H1 (cell line): ENCODE data around the gene LTO1. TPM values are rescaled to one million over a fixed set of nuclear protein-coding genes. Genes with fewer than 3 reads are reported as not detected.

Experiments
- CTCF ChIA-PET: fragments of 300-600 bp; sonication (Branson Sonifier 250); formaldehyde crosslinking; loops from one replicate; lab custom pipeline; 2021; ENCODE audit not compliant: partially characterized antibody; lab: Charles Lee
- POLR2A ChIA-PET: fragments of 300-600 bp; sonication (Branson Sonifier 250); formaldehyde crosslinking; loops from one replicate; lab custom pipeline; 2021; ENCODE audit warnings: inconsistent platforms; ENCODE audit not compliant: partially characterized antibody; lab: Charles Lee
- DNase-seq, 2 experiments: peaks; one replicate each; pipeline versions ENCODE4 v3.0.0 to v3.0.0-alpha.2; 2010 to 2022; ENCODE audit warnings: low spot score in 2 of 2, low read depth in 1 of 2, mixed read lengths in 1 of 2
- FAIRE-seq: peaks from 2 replicates; lab custom pipeline; 2011; peaks lifted over from hg19 to GRCh38; lab: Jason Lieb, UNC
- H2AFZ ChIP-seq: 2 replicates; pipeline ENCODE4 v1.8.1; 2012; ENCODE audit warnings: low read length, inconsistent platforms
- H2AK5ac ChIP-seq: 2 replicates; pipeline ENCODE4 v1.6.1; 2013; ENCODE audit warnings: low read depth, low read length
- H2BK120ac ChIP-seq: replicated peaks from 2 replicates; pipeline ENCODE3; 2013; ENCODE audit warnings: low read depth, low read length, inconsistent platforms
- H2BK12ac ChIP-seq: 2 replicates; pipeline ENCODE4 v1.6.1; 2013; ENCODE audit warnings: low read depth, low read length
- H2BK15ac ChIP-seq: 2 replicates; pipeline ENCODE4 v1.6.1; 2013; ENCODE audit warnings: low read length
- H2BK20ac ChIP-seq: 2 replicates; pipeline ENCODE4 v1.6.1; 2013; ENCODE audit warnings: low read length
- H2BK5ac ChIP-seq: 2 replicates; pipeline ENCODE4 v1.6.1; 2013; ENCODE audit warnings: low read depth, low read length
- H3K14ac ChIP-seq: 2 replicates; pipeline ENCODE4 v1.6.1; 2013; ENCODE audit warnings: inconsistent platforms; ENCODE audit not compliant: insufficient read length
- H3K18ac ChIP-seq: 2 replicates; pipeline ENCODE4 v1.6.1; 2013; ENCODE audit warnings: low read length; ENCODE audit errors: extremely low read depth
- H3K23ac ChIP-seq: 2 replicates; pipeline ENCODE4 v1.6.1; 2013; ENCODE audit warnings: inconsistent platforms; ENCODE audit not compliant: insufficient read length
- H3K23me2 ChIP-seq: 2 replicates; pipeline ENCODE4 v1.6.1; 2013; ENCODE audit warnings: low read depth, low read length
- H3K27ac ChIP-seq: 2 replicates; pipeline ENCODE4 v1.6.1; 2011; ENCODE audit warnings: low read depth, low read length, inconsistent platforms
- H3K27me3 ChIP-seq, 4 experiments: replicated peaks in 1 of 4; 1 replicate in 1 of 4; 2 replicates in 3 of 4; pipeline versions ENCODE4 v1.6.1 to v1.8.1; 2011 to 2013; ENCODE audit warnings: low read length in 3 of 4, mild to moderate bottlenecking in 3 of 4, inconsistent platforms in 2 of 4, mixed read lengths in 2 of 4, moderate library complexity in 1 of 4; ENCODE audit not compliant: control insufficient read depth in 3 of 4, insufficient read depth in 3 of 4; ENCODE audit errors: extremely low read depth in 1 of 4
- H3K36me3 ChIP-seq, 4 experiments: 2 replicates each; pipeline versions ENCODE4 v1.6.1 to v1.8.1; 2011 to 2013; ENCODE audit warnings: mild to moderate bottlenecking in 4 of 4, low read length in 3 of 4, moderate library complexity in 2 of 4, control low read depth in 1 of 4, inconsistent platforms in 1 of 4; ENCODE audit not compliant: insufficient read depth in 4 of 4, control insufficient read depth in 2 of 4
- H3K4ac ChIP-seq: replicated peaks from 2 replicates; pipeline ENCODE3; 2013; ENCODE audit warnings: low read length, low read depth, mixed read lengths, inconsistent platforms; ENCODE audit not compliant: insufficient read length
- H3K4me1 ChIP-seq, 4 experiments: replicated peaks in 1 of 4; 1 replicate in 1 of 4; 2 replicates in 3 of 4; pipeline versions ENCODE4 v1.6.1 to v1.8.1; 2011 to 2013; ENCODE audit warnings: low read length in 3 of 4, inconsistent platforms in 2 of 4, mixed read lengths in 1 of 4; ENCODE audit not compliant: insufficient read depth in 4 of 4, control insufficient read depth in 3 of 4
- H3K4me2 ChIP-seq, 2 experiments: 2 replicates each; pipeline versions ENCODE4 v1.6.1 to v1.8.1; 2011 to 2013; ENCODE audit warnings: low read depth in 2 of 2, low read length in 2 of 2, control low read depth in 1 of 2, inconsistent platforms in 1 of 2, mild to moderate bottlenecking in 1 of 2; ENCODE audit not compliant: insufficient read depth in 1 of 2
- H3K4me3 ChIP-seq, 4 experiments: fragments of 200-600, 300-600 bp in 1 of 4; sonication (generic), shearing (Covaris generic), sonication (Bioruptor Twin) in 1 of 4; 2 replicates each; pipeline versions ENCODE4 v1.5.1 to v1.8.1; 2011 to 2016; ENCODE audit warnings: low read length in 4 of 4, low read depth in 3 of 4, control low read depth in 2 of 4, inconsistent platforms in 2 of 4, mild to moderate bottlenecking in 2 of 4, mixed read lengths in 1 of 4, moderate library complexity in 1 of 4; ENCODE audit not compliant: insufficient read depth in 2 of 4; ENCODE audit errors: extremely low read depth in 1 of 4
- H3K56ac ChIP-seq: replicated peaks from 2 replicates; pipeline ENCODE3; 2013; ENCODE audit warnings: low read depth, mild to moderate bottlenecking, mixed read lengths, low read length, inconsistent platforms; ENCODE audit not compliant: insufficient read length
- H3K79me1 ChIP-seq: 2 replicates; pipeline ENCODE4 v1.6.1; 2013; ENCODE audit warnings: low read depth, low read length, control low read depth
- H3K79me2 ChIP-seq, 2 experiments: 2 replicates each; pipeline versions ENCODE4 v1.6.1 to v1.8.1; 2012 to 2013; ENCODE audit warnings: low read length in 2 of 2, mild to moderate bottlenecking in 2 of 2, inconsistent platforms in 1 of 2; ENCODE audit not compliant: insufficient read depth in 2 of 2, control insufficient read depth in 1 of 2
- H3K9ac ChIP-seq, 4 experiments: replicated peaks in 1 of 4; 1 replicate in 1 of 4; 2 replicates in 3 of 4; pipeline versions ENCODE4 v1.6.1 to v1.8.1; 2011 to 2013; ENCODE audit warnings: low read depth in 3 of 4, low read length in 3 of 4, control low read depth in 2 of 4, mild to moderate bottlenecking in 2 of 4, moderate library complexity in 2 of 4, inconsistent platforms in 1 of 4; ENCODE audit errors: extremely low read depth in 1 of 4
- H3K9me3 ChIP-seq, 2 experiments: 2 replicates each; pipeline versions ENCODE4 v1.6.1 to v1.8.1; 2012 to 2013; ENCODE audit warnings: mild to moderate bottlenecking in 2 of 2, moderate library complexity in 2 of 2, control low read depth in 1 of 2, inconsistent platforms in 1 of 2, low read depth in 1 of 2, low read length in 1 of 2, mixed read lengths in 1 of 2; ENCODE audit not compliant: insufficient read depth in 2 of 2
- H4K20me1 ChIP-seq, 2 experiments: replicated peaks in 1 of 2; 2 replicates each; pipeline versions ENCODE3 to v1.8.1; 2011 to 2013; ENCODE audit warnings: inconsistent platforms in 2 of 2, low read length in 2 of 2, mild to moderate bottlenecking in 1 of 2; ENCODE audit not compliant: insufficient read depth in 2 of 2, control insufficient read depth in 1 of 2
- H4K5ac ChIP-seq: 2 replicates; pipeline ENCODE4 v1.6.1; 2013; ENCODE audit warnings: low read length, low read depth, mixed read lengths, inconsistent platforms; ENCODE audit not compliant: insufficient read length
- H4K8ac ChIP-seq: 2 replicates; pipeline ENCODE4 v1.8.0; 2013; ENCODE audit warnings: mild to moderate bottlenecking, moderate library complexity, low read length, inconsistent platforms; ENCODE audit not compliant: insufficient read depth; ENCODE audit errors: extremely low read depth
- H4K91ac ChIP-seq: replicated peaks from 2 replicates; pipeline ENCODE3; 2013; ENCODE audit warnings: low read length, mixed read lengths, inconsistent platforms; ENCODE audit not compliant: insufficient read length
- POU5F1 ChIP-seq: IDR thresholded peaks from 2 replicates; pipeline ENCODE4 v1.6.1; 2011; ENCODE audit warnings: low read depth, mild to moderate bottlenecking, low read length, moderate library complexity
- RBBP5 ChIP-seq: IDR thresholded peaks from 2 replicates; pipeline ENCODE4 v1.7.1; 2012; ENCODE audit warnings: low read depth, mild to moderate bottlenecking, inconsistent platforms, low read length, moderate library complexity, borderline replicate concordance
- SP1 ChIP-seq: IDR thresholded peaks from 2 replicates; pipeline ENCODE4 v1.6.1; 2011; ENCODE audit warnings: low read depth, low read length
- TBP ChIP-seq: IDR thresholded peaks from 2 replicates; pipeline ENCODE4 v1.6.1; 2011; ENCODE audit warnings: low read depth, low read length, improper control_type of control experiment
- WGBS, 2 experiments: shearing (Covaris generic) in 1 of 2; methylation state at CpG; one replicate each; pipeline versions ENCODE4 v1.1.6 to v1.1.7; 2013 to 2015; ENCODE audit warnings: low lambda C conversion rate in 2 of 2, mixed read lengths in 2 of 2, inconsistent platforms in 1 of 2, low coverage in 1 of 2, missing lambda C conversion rate in 1 of 2; ENCODE audit not compliant: insufficient replicate concordance in 2 of 2, insufficient coverage in 1 of 2, insufficient read length in 1 of 2; ENCODE audit errors: extremely low coverage in 1 of 2, missing lambda C conversion rate in 1 of 2; 5-methylcytosine and 5-hydroxymethylcytosine counted together
- polyA plus RNA-seq, 7 experiments: library from polyadenylated mRNA; depleted of rRNA in 3 of 7; stranded (reverse) in 5 of 7; unstranded in 2 of 7; fragments of >200 nt in 5 of 7; fragments of 200-250 nt in 2 of 7; gene quantifications; 1 replicate in 5 of 7; 2 replicates in 1 of 7; 4 replicates in 1 of 7; pipeline versions ENCODE4 v1.2.1 to v1.2.3, GENCODE V29; 2011 to 2013; ENCODE audit warnings: missing spikeins in 2 of 7, mixed read lengths in 2 of 7
- total RNA-seq: library from RNA; stranded (reverse); fragmentation: NEBNext Ultra II Directional; extraction: Animal tissue kit (Norgen Biotek cat#: 25700); gene quantifications from 2 replicates; pipeline ENCODE4 v1.2.1, GENCODE V29; 2021
- TF ChIP-seq, protein P1 (sequence below), 3 experiments: IDR thresholded peaks; 1 replicate in 2 of 3; 2 replicates in 1 of 3; pipeline versions ENCODE4 v1.5.1 to v1.6.1; 2011; ENCODE audit warnings: low read length in 3 of 3, mild to moderate bottlenecking in 3 of 3, inconsistent platforms in 2 of 3, low read depth in 1 of 3, moderate library complexity in 1 of 3; ENCODE audit not compliant: insufficient read depth in 1 of 3; ENCODE audit errors: control extremely low read depth in 1 of 3

The LTO1 gene
- total and polyA plus RNA-seq, 2 of the 8 experiments (the other 6 are each of a cell fraction or from before 2014, with no cell fraction given), result 15.4 to 21.3 TPM

DNA sequence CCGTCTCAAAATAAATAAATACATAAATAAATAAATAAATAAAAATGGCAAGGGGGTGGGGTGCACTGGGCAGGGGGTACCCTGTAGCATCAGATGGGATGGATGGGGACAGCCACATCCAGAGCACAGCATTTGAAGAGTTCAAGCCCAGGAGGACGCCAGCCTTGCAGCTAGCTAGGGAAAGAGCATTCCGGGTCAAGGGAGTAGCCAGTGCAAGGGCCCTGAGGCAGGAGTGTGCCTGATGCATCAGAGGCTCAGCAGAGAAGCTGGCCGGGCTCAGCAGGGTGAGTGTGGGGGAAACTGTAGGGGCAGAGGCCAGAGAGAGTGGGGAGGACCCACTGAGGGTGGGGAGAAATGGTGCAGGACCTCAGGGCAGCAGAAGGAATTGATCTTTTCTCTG lies 57.9 kb downstream of the LTO1 start:
- H2BK120ac ChIP-seq, result no peak overlapping the region
- no peak overlapping the region for H3K14ac ChIP-seq
- no peak overlapping the region for H3K27ac ChIP-seq
- WGBS, 2 experiments, result 86% methylated on average over 4 of the region's 4 CpGs; no CpG with 5 or more reads in 1 of the 2 experiments
- no peak overlapping the region for H4K8ac ChIP-seq
- POLR2A ChIA-PET, result interaction anchor here (2.2 kb wide), 1 partner anchor 21 kb away, joined by 11 read pairs; no protein-coding TSS in a partner anchor
- 0 out of 2 replicates have a peak overlapping the region, but pooled peaks have one; percentile 30 for H2AK5ac ChIP-seq
- H3K4me2 ChIP-seq, result no peak overlapping the region
- TF ChIP-seq TBP (no peak), SP1 (no peak), RBBP5 (no peak), POU5F1 (no peak)
- TF ChIP-seq, protein P1, sequence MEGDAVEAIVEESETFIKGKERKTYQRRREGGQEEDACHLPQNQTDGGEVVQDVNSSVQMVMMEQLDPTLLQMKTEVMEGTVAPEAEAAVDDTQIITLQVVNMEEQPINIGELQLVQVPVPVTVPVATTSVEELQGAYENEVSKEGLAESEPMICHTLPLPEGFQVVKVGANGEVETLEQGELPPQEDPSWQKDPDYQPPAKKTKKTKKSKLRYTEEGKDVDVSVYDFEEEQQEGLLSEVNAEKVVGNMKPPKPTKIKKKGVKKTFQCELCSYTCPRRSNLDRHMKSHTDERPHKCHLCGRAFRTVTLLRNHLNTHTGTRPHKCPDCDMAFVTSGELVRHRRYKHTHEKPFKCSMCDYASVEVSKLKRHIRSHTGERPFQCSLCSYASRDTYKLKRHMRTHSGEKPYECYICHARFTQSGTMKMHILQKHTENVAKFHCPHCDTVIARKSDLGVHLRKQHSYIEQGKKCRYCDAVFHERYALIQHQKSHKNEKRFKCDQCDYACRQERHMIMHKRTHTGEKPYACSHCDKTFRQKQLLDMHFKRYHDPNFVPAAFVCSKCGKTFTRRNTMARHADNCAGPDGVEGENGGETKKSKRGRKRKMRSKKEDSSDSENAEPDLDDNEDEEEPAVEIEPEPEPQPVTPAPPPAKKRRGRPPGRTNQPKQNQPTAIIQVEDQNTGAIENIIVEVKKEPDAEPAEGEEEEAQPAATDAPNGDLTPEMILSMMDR (IDR thresholded peaks at IDR 0.05; ENCODE audit: control extremely low read depth in 1 of 3, insufficient read depth in 1 of 3, low read depth in 1 of 3, low read length in 3 of 3), result no peak
- no peak overlapping the region for H2BK15ac ChIP-seq
- H3K18ac ChIP-seq, result no peak overlapping the region
- no peak overlapping the region for H3K23ac ChIP-seq
- no peak overlapping the region for H3K9ac ChIP-seq
- H3K27me3 ChIP-seq, result no peaks in the 10 kb centered on the region
- H3K79me2 ChIP-seq, result no peaks in the 10 kb centered on the region
- no peak overlapping the region for H4K5ac ChIP-seq
- no peaks in the 10 kb centered on the region for H3K9me3 ChIP-seq
- no peak overlapping the region for H2BK5ac ChIP-seq
- H2BK12ac ChIP-seq, result no peak overlapping the region; the same call in 1 of the 2 replicates
- FAIRE-seq (no peak), DNase-seq (no peak)
- H2AFZ ChIP-seq, result no peak overlapping the region
- no peaks in the 10 kb centered on the region for H3K79me1 ChIP-seq
- no peaks in the 10 kb centered on the region for H3K23me2 ChIP-seq
- H4K20me1 ChIP-seq, result no peaks in the 10 kb centered on the region
- no peak overlapping the region for H4K91ac ChIP-seq
- no peak overlapping the region for H3K4ac ChIP-seq
- no peaks in the 10 kb centered on the region for H3K36me3 ChIP-seq
- CTCF ChIA-PET, result no interaction called here
- H2BK20ac ChIP-seq, result no peak overlapping the region
- H3K56ac ChIP-seq, result no peak overlapping the region
- H3K4me3 ChIP-seq, result no peak overlapping the region
- H3K4me1 ChIP-seq, result peaks cover 0 to 10% (median 2%) of the 10 kb centered on the region in 4 experiments; a peak in 3 of 7 replicates
